ENCODE measurements around the gene KMT2A.

GRCh38 chr11:118447423-118447822, 11.1 kb downstream of the KMT2A start:
- TF ChIP-seq CTCF (IDR thresholded peaks at IDR 0.05): no peak
- no peak for TF ChIP-seq REST (IDR thresholded peaks at IDR 0.05)
